ENCODE data around the gene RGS16.

DNA sequence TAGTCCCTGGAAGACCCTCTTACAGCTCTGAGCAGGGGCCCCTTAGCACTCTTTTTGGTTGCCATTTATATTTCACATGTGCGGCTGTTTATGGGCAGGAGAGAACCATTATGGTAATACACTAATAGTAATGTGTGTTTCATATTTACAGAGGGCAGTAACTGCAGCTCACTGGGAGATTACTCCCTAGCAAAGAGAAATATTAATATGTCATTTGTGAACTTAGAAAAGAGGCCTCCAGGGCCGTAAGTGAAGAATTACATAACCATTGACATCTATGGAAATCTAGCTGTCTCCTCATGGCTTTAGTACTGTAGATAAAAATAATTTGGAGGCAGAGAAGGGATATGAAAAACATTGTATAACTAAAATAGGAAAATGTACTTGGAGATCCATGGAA is 23.4 kb upstream of the RGS16 start:
- TF ChIP-seq, protein P1, sequence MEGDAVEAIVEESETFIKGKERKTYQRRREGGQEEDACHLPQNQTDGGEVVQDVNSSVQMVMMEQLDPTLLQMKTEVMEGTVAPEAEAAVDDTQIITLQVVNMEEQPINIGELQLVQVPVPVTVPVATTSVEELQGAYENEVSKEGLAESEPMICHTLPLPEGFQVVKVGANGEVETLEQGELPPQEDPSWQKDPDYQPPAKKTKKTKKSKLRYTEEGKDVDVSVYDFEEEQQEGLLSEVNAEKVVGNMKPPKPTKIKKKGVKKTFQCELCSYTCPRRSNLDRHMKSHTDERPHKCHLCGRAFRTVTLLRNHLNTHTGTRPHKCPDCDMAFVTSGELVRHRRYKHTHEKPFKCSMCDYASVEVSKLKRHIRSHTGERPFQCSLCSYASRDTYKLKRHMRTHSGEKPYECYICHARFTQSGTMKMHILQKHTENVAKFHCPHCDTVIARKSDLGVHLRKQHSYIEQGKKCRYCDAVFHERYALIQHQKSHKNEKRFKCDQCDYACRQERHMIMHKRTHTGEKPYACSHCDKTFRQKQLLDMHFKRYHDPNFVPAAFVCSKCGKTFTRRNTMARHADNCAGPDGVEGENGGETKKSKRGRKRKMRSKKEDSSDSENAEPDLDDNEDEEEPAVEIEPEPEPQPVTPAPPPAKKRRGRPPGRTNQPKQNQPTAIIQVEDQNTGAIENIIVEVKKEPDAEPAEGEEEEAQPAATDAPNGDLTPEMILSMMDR (IDR thresholded peaks at IDR 0.05), result no peak
- no peak for TF ChIP-seq EZH2 (IDR thresholded peaks at IDR 0.05; ENCODE audit: borderline replicate concordance, insufficient read depth, low read depth, low read length, poor library complexity, severe bottlenecking)
